HepG2 (cell line): ENCODE results near the gene C4orf36. TPM values are rescaled to one million over a fixed set of nuclear protein-coding genes. Genes with fewer than 3 reads are reported as not detected.

Source experiments
- ATAC-seq: fragments of 200-7000 bp; cut with Tn5 transposase; 3 replicates; pipeline ENCODE4 v1.9.1; 2020; ENCODE audit warnings: mild to moderate bottlenecking, moderate library complexity
- BruUV-seq: library from RNA; stranded (reverse); fragments of 400-500 nt; replicated peaks from 2 replicates; lab custom pipeline; 2021; lab: Mats Ljungman, UMichigan
- CTCF ChIA-PET: fragments of 300-600 bp; formaldehyde crosslinking; extraction: SDS; loops from one replicate; lab custom pipeline; 2021; ENCODE audit warnings: low total read pairs, inconsistent platforms, low intra/inter-chr PET ratio; lab: Yijun Ruan, JAX
- POLR2A ChIA-PET: fragments of 350-600 bp; sonication (Branson Sonifier 250); formaldehyde crosslinking; loops from one replicate; lab custom pipeline; 2020; ENCODE audit warnings: antibody characterized with exemption, inconsistent platforms; lab: Yijun Ruan, JAX
- DNase-seq: peaks from one replicate; pipeline ENCODE4 v3.0.0-alpha.2; 2015; ENCODE audit warnings: low spot score
- FAIRE-seq: peaks from 3 replicates; lab custom pipeline; 2011; peaks lifted over from hg19 to GRCh38; lab: Jason Lieb, UNC
- H2AFZ ChIP-seq: one replicate; pipeline ENCODE4 v1.6.1; 2011; ENCODE audit warnings: low read length, inconsistent platforms
- H3K27ac ChIP-seq: fragments of 300-600 bp; 3 replicates; pipeline ENCODE4 v1.8.0; 2011; ENCODE audit warnings: mixed run types, mild to moderate bottlenecking, mixed read lengths, low read length, inconsistent platforms; ENCODE audit not compliant: insufficient read depth; ENCODE audit errors: extremely low read length
- H3K27me3 ChIP-seq, 2 experiments: fragments of 200-600 bp in 1 of 2; 2 replicates in 1 of 2; 3 replicates in 1 of 2; pipeline versions ENCODE4 v1.6.0 to v1.8.0; 2011; ENCODE audit warnings: low read length in 2 of 2, mild to moderate bottlenecking in 2 of 2, moderate library complexity in 2 of 2, inconsistent platforms in 1 of 2; ENCODE audit not compliant: insufficient read depth in 2 of 2, control insufficient read depth in 1 of 2
- H3K36me3 ChIP-seq, 2 experiments: fragments of 200-600 bp in 1 of 2; replicated peaks in 1 of 2; 2 replicates in 1 of 2; 3 replicates in 1 of 2; pipeline versions ENCODE4 v1.5.1 to v1.8.0; 2011; ENCODE audit warnings: low read length in 2 of 2, inconsistent platforms in 1 of 2; ENCODE audit not compliant: insufficient read depth in 2 of 2, control insufficient read depth in 1 of 2
- H3K4me1 ChIP-seq: 2 replicates; pipeline ENCODE4 v1.5.1; 2012; ENCODE audit warnings: low read length, inconsistent platforms; ENCODE audit not compliant: insufficient read depth
- H3K4me2 ChIP-seq: 2 replicates; pipeline ENCODE4 v1.6.0; 2011; ENCODE audit warnings: low read depth, low read length, inconsistent platforms
- H3K4me3 ChIP-seq, 3 experiments: fragments of 200-600 bp in 1 of 3; sonication (generic), shearing (Covaris generic) in 1 of 3; replicated peaks in 1 of 3; 2 replicates each; pipeline ENCODE4 v1.5.1; 2011 to 2016; ENCODE audit warnings: low read length in 3 of 3, inconsistent platforms in 2 of 3, low read depth in 2 of 3, mild to moderate bottlenecking in 2 of 3, control low read depth in 1 of 3, mixed read lengths in 1 of 3; ENCODE audit not compliant: insufficient read depth in 1 of 3
- H3K79me2 ChIP-seq: one replicate; pipeline ENCODE4 v1.6.1; 2011; ENCODE audit warnings: low read length, inconsistent platforms; ENCODE audit not compliant: insufficient read depth
- H3K9ac ChIP-seq: 2 replicates; pipeline ENCODE4 v1.6.0; 2011; ENCODE audit warnings: mild to moderate bottlenecking, low read depth, low read length, inconsistent platforms; ENCODE audit not compliant: insufficient read depth
- H3K9me3 ChIP-seq: 2 replicates; pipeline ENCODE4 v1.5.1; 2012; ENCODE audit warnings: mild to moderate bottlenecking, low read length
- H4K20me1 ChIP-seq: 2 replicates; pipeline ENCODE4 v1.6.0; 2011; ENCODE audit warnings: inconsistent platforms, mild to moderate bottlenecking, low read length, moderate library complexity; ENCODE audit not compliant: insufficient read depth
- CHD2 ChIP-seq: IDR thresholded peaks from 2 replicates; pipeline ENCODE4 v1.6.1; 2011; ENCODE audit warnings: low read depth, low read length, improper control_type of control experiment
- MAFK ChIP-seq, 2 experiments: IDR thresholded peaks in 1 of 2; conservative IDR thresholded peaks in 1 of 2; 2 replicates each; pipeline ENCODE4 v1.6.1; 2011; ENCODE audit warnings: improper control_type of control experiment in 2 of 2, low read length in 2 of 2
- SPEN ChIP-seq: sonication (generic); formaldehyde crosslinking; IDR thresholded peaks from 2 replicates; pipeline ENCODE4 v1.5.1; 2020; ENCODE audit warnings: low read depth, mild to moderate bottlenecking, missing genetic modification reagents
- ZBTB10 ChIP-seq: sonication (generic); formaldehyde crosslinking; IDR thresholded peaks from 2 replicates; pipeline ENCODE4 v1.4.0; 2020; ENCODE audit warnings: missing genetic modification reagents, borderline replicate concordance
- ZBTB7B ChIP-seq: sonication (generic); formaldehyde crosslinking; IDR thresholded peaks from 2 replicates; pipeline ENCODE4 v1.4.0; 2020; ENCODE audit warnings: missing genetic modification reagents
- ZNF234 ChIP-seq: sonication (generic); formaldehyde crosslinking; conservative IDR thresholded peaks from 2 replicates; pipeline ENCODE4 v1.5.1; 2020; ENCODE audit warnings: mild to moderate bottlenecking, missing genetic modification reagents
- ZNF552 ChIP-seq: sonication (generic); formaldehyde crosslinking; IDR thresholded peaks from 2 replicates; pipeline ENCODE4 v1.9.0; 2022; ENCODE audit warnings: missing genetic modification reagents, mild to moderate bottlenecking, borderline replicate concordance
- ZNF75D ChIP-seq: sonication (generic); formaldehyde crosslinking; IDR thresholded peaks from 2 replicates; pipeline ENCODE4 v1.8.1; 2023; ENCODE audit warnings: missing genetic modification reagents, mild to moderate bottlenecking, borderline replicate concordance
- WGBS: methylation state at CpG from one replicate; pipeline ENCODE4 v1.1.6; 2017; ENCODE audit warnings: low lambda C conversion rate; 5-methylcytosine and 5-hydroxymethylcytosine counted together
- in situ Hi-C: cut with HindIII; loops from 2 replicates; pipeline ENCODE4 v1.10.0; 2017; ENCODE audit warnings: low pct_unique_long_range_greater_than_20kb; ENCODE audit not compliant: extremely low pct_ligation_motif_present
- intact Hi-C: fragments of 100-400 bp; cut with micrococcal nuclease; formaldehyde crosslinking; loops from one replicate; pipeline ENCODE4 v1.10.0; 2022; ENCODE audit not compliant: unreplicated experiment
- polyA plus RNA-seq, 8 experiments: library from polyadenylated mRNA; depleted of rRNA in 3 of 8; stranded (reverse) in 7 of 8; unstranded in 1 of 8; fragments of >200 nt; fragmentation: Illumina TruSeq in 4 of 8; extraction: Trizol in 4 of 8; gene quantifications; 2 replicates each; pipeline versions ENCODE4 v1.2.1 to v1.2.3, GENCODE V29; 2011 to 2016; ENCODE audit warnings: low read depth in 4 of 8, missing spikeins in 1 of 8, mixed read lengths in 1 of 8; ENCODE audit not compliant: insufficient read depth in 1 of 8
- total RNA-seq, 5 experiments: library from RNA; depleted of rRNA; stranded (reverse); fragments of >200 nt; fragmentation: Illumina TruSeq; extraction: Trizol; gene quantifications; 2 replicates each; pipeline ENCODE4 v1.2.3, GENCODE V29; 2016; ENCODE audit warnings: low read depth in 1 of 5

The C4orf36 gene
- total and polyA plus RNA-seq, 2 of the 13 experiments (the other 11 are each of a cell fraction or from before 2014, with no cell fraction given): 0.63 TPM; not detected in 1

GRCh38 chr4:86834901-86835300 lies 57.3 kb downstream of the C4orf36 start:
- ChIA-PET CTCF (no interaction called here), POLR2A (no interaction called here)
- H3K9ac ChIP-seq: no peak overlapping the region
- DNase-seq: no peak
- no peaks in the 10 kb centered on the region for H3K9me3 ChIP-seq
- no TSS peak for BruUV-seq
- 6% methylated on average over 3 of the region's 3 CpGs for WGBS
- intact Hi-C loops: no loop called here
- no peak for TF ChIP-seq ZNF75D (CRISPR knock-in tag)
- no peak for TF ChIP-seq ZBTB10 (CRISPR knock-in tag)
- no peak for TF ChIP-seq ZNF234 (CRISPR knock-in tag)
- TF ChIP-seq SPEN (CRISPR knock-in tag): no peak
- no peak for TF ChIP-seq ZNF552
- no peak for TF ChIP-seq CHD2
- H2AFZ ChIP-seq: no peak overlapping the region
- no peak for ATAC-seq
- H3K4me3 ChIP-seq: no peak overlapping the region
- no peaks in the 10 kb centered on the region for H3K4me1 ChIP-seq
- H3K79me2 ChIP-seq: no peaks in the 10 kb centered on the region
- no peak overlapping the region for H3K27ac ChIP-seq
- H3K27me3 ChIP-seq: no peaks in the 10 kb centered on the region
- H4K20me1 ChIP-seq: no peaks in the 10 kb centered on the region
- in situ Hi-C loops: no loop called here
- no peak overlapping the region for H3K4me2 ChIP-seq
- no peak for FAIRE-seq
- H3K36me3 ChIP-seq: no peaks in the 10 kb centered on the region

- intact Hi-C loops (no loop called here), in situ Hi-C loops (no loop called here)
- ATAC-seq: no peak
- no peak overlapping the region for H3K4me2 ChIP-seq
- no peaks in the 10 kb centered on the region for H3K79me2 ChIP-seq
- BruUV-seq: no TSS peak
- H4K20me1 ChIP-seq: no peaks in the 10 kb centered on the region
- H3K4me1 ChIP-seq: no peaks in the 10 kb centered on the region
- 94% methylated on average over 1 of the region's 1 CpG for WGBS
- no peak overlapping the region for H3K4me3 ChIP-seq
- H3K36me3 ChIP-seq: no peaks in the 10 kb centered on the region
- H3K9me3 ChIP-seq: no peaks in the 10 kb centered on the region
- ChIA-PET POLR2A (no interaction called here), CTCF (no interaction called here)
- TF ChIP-seq MAFK (conservative IDR thresholded peaks at IDR 0.05 in 1 of 2, IDR thresholded peaks at IDR 0.05 in 1 of 2; ENCODE audit: low read length in 2 of 2) (peak in 1 of 2 experiments; percentile 22; a peak in 1 of 4 replicates), ZBTB7B (CRISPR knock-in tag) (no peak)
- no peak for FAIRE-seq
- H3K27ac ChIP-seq: no peak overlapping the region
- DNase-seq: no peak
- no peaks in the 10 kb centered on the region for H3K27me3 ChIP-seq
- no peak overlapping the region for H3K9ac ChIP-seq
- H2AFZ ChIP-seq: no peak overlapping the region
Observed at GRCh38 chr4:86833615-86834014, 58.6 kb downstream of the C4orf36 start.
